Parathyroid adenoma (tissue), 2 donors: Measurements from ENCODE around the gene CERS1.

Experiments used
- H2AFZ ChIP-seq: fragments of 300-600 bp; sonication (generic); one replicate; pipeline ENCODE4 v1.7.0; 2017; ENCODE audit warnings: antibody characterized with exemption, mild to moderate bottlenecking
- H3K27ac ChIP-seq: fragments of 300-600 bp; sonication (generic); one replicate; pipeline ENCODE4 v1.7.0; 2017
- H3K27me3 ChIP-seq: fragments of 300-600 bp; sonication (generic); one replicate; pipeline ENCODE4 v1.7.0; 2017; ENCODE audit warnings: low read length; ENCODE audit not compliant: control insufficient read depth, insufficient read depth
- H3K36me3 ChIP-seq: fragments of 300-600 bp; sonication (generic); one replicate; pipeline ENCODE4 v1.7.0; 2017; ENCODE audit warnings: low read length; ENCODE audit not compliant: control insufficient read depth, insufficient read depth
- H3K4me1 ChIP-seq: fragments of 300-600 bp; sonication (generic); one replicate; pipeline ENCODE4 v1.7.0; 2017; ENCODE audit warnings: control low read depth
- H3K4me2 ChIP-seq: fragments of 300-600 bp; sonication (generic); one replicate; pipeline ENCODE4 v1.7.0; 2017; ENCODE audit warnings: low read length
- H3K4me3 ChIP-seq: fragments of 300-600 bp; sonication (generic); one replicate; pipeline ENCODE4 v1.7.0; 2017; ENCODE audit warnings: low read depth, low read length
- H3K79me2 ChIP-seq: fragments of 300-600 bp; sonication (generic); one replicate; pipeline ENCODE4 v1.7.0; 2017; ENCODE audit warnings: control low read depth
- H3K9ac ChIP-seq: fragments of 300-600 bp; sonication (generic); one replicate; pipeline ENCODE4 v1.7.0; 2017; ENCODE audit warnings: mild to moderate bottlenecking
- H3K9me3 ChIP-seq: fragments of 300-600 bp; sonication (generic); one replicate; pipeline ENCODE4 v1.7.0; 2017; ENCODE audit warnings: low read length; ENCODE audit not compliant: control insufficient read depth
- TF ChIP-seq, protein P1 (sequence below): fragments of 300-600 bp; sonication (generic); IDR thresholded peaks from one replicate; pipeline ENCODE4 v1.7.0; 2017; ENCODE audit warnings: antibody characterized with exemption, mild to moderate bottlenecking
- donor health status: primary hyperparathyroidism.

Gene CERS1

DNA sequence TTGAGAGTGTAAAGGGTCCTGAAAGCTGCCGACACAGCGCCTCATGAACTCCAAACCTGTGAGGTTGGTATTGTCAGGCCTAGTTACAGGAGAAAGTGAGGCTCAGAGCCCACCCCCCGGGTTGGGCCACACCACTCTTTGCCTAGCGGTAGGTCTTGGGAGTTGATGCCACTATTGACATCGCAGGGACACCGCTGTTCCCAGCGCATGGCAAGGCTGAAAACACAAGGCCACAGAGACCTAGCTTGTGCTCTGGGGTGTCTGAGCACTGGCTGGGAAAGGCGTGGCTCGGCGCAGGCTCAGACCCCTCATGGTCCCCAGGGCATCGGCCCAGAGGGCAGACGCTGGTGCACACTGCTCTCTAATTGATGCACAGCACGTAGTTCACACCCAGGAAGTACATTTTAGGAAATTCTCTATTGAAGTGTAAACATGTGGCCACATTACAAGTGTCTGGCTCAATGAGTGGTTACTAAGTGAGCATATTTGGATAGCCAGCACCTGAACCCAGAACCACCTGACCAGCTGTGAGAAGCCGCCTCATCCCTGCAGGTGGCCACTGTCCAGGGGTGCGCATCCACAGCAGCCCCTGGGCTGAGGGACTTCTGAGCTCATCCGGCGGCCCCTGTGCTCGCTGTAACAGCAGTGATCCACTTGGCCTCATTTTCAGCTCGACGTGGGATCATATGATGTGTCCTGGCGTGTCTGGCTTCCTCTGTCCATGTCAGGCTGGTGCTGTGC is 36.9 kb downstream of the CERS1 start:
- H3K36me3 ChIP-seq, result no peaks in the 10 kb centered on the region

DNA sequence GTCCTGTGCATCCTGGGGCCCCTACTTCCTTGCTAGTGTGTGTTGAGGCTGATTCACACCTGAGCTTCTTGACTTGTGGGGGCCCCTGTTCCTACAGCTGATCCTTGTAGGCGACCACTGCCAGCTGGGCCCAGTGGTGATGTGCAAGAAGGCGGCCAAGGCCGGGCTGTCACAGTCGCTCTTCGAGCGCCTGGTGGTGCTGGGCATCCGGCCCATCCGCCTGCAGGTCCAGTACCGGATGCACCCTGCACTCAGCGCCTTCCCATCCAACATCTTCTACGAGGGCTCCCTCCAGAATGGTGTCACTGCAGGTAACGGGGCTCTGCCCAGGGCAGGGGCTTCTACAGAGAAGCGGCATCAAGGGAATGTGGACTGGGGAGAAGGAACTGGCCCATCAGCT is 38.7 kb downstream of the CERS1 start:
- H3K4me3 ChIP-seq, result no peak overlapping the region
- no peaks in the 10 kb centered on the region for H3K4me1 ChIP-seq
- H3K9ac ChIP-seq, result no peak overlapping the region
- H3K4me2 ChIP-seq, result no peak overlapping the region
- peaks cover 68% of the 10 kb centered on the region for H3K79me2 ChIP-seq
- TF ChIP-seq, protein P1, sequence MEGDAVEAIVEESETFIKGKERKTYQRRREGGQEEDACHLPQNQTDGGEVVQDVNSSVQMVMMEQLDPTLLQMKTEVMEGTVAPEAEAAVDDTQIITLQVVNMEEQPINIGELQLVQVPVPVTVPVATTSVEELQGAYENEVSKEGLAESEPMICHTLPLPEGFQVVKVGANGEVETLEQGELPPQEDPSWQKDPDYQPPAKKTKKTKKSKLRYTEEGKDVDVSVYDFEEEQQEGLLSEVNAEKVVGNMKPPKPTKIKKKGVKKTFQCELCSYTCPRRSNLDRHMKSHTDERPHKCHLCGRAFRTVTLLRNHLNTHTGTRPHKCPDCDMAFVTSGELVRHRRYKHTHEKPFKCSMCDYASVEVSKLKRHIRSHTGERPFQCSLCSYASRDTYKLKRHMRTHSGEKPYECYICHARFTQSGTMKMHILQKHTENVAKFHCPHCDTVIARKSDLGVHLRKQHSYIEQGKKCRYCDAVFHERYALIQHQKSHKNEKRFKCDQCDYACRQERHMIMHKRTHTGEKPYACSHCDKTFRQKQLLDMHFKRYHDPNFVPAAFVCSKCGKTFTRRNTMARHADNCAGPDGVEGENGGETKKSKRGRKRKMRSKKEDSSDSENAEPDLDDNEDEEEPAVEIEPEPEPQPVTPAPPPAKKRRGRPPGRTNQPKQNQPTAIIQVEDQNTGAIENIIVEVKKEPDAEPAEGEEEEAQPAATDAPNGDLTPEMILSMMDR, result no peak
- H3K9me3 ChIP-seq, result no peaks in the 10 kb centered on the region
- H3K36me3 ChIP-seq, result no peaks in the 10 kb centered on the region
- H2AFZ ChIP-seq, result no peak overlapping the region
- no peaks in the 10 kb centered on the region for H3K27me3 ChIP-seq
- H3K27ac ChIP-seq, result no peak overlapping the region

More for the DNA sequence above, 36.9 kb downstream of the CERS1 start:
- Histone ChIP-seq H3K79me2 (peaks cover 65% of the 10 kb centered on the region), H3K9ac (no peak overlapping the region), H3K27ac (no peak overlapping the region), H3K9me3 (no peaks in the 10 kb centered on the region), H3K4me3 (no peak overlapping the region), H3K27me3 (no peaks in the 10 kb centered on the region), H2AFZ (no peak overlapping the region), H3K4me2 (no peak overlapping the region), H3K4me1 (no peaks in the 10 kb centered on the region)
- TF ChIP-seq, protein P1, result no peak

DNA sequence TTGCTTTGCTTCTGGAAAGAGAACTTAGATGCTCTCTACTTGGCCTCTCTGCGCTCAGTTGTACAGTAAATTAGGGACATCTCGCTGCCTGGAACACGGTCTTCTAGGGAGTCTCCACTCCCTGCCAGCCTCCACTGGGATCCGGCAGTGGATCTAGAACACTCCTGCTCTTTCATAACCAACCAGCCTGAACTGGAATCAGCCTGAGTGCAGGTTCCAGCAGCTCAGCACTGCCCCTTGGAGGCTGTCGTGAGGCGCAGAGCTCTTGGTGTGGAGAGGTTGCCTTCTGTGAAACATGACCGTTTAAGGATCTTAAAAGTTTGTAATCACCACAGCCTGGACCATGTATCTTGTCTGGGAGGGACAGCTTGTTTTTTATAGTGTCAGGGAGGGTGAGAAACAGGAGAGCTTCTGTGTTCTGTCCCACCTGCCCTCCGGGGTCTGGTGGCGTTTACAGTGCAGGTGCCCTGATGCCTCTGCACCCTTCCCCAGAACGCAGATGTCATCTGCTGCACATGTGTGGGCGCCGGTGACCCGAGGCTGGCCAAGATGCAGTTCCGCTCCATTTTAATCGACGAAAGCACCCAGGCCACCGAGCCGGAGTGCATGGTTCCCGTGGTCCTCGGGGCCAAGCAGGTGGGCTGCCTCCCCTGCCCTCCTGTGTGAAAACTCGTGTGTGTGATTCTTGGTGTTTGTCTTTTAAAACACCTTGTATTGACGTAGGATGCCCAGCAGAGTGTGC is 39.4 kb downstream of the CERS1 start:
- Histone ChIP-seq H2AFZ (no peak overlapping the region), H3K4me1 (no peaks in the 10 kb centered on the region), H3K9ac (no peak overlapping the region), H3K27ac (no peak overlapping the region), H3K4me3 (no peak overlapping the region), H3K79me2 (peaks cover 68% of the 10 kb centered on the region), H3K4me2 (no peak overlapping the region), H3K27me3 (no peaks in the 10 kb centered on the region), H3K9me3 (no peaks in the 10 kb centered on the region), H3K36me3 (no peaks in the 10 kb centered on the region)
- TF ChIP-seq, protein P1, result peak; percentile 26

DNA sequence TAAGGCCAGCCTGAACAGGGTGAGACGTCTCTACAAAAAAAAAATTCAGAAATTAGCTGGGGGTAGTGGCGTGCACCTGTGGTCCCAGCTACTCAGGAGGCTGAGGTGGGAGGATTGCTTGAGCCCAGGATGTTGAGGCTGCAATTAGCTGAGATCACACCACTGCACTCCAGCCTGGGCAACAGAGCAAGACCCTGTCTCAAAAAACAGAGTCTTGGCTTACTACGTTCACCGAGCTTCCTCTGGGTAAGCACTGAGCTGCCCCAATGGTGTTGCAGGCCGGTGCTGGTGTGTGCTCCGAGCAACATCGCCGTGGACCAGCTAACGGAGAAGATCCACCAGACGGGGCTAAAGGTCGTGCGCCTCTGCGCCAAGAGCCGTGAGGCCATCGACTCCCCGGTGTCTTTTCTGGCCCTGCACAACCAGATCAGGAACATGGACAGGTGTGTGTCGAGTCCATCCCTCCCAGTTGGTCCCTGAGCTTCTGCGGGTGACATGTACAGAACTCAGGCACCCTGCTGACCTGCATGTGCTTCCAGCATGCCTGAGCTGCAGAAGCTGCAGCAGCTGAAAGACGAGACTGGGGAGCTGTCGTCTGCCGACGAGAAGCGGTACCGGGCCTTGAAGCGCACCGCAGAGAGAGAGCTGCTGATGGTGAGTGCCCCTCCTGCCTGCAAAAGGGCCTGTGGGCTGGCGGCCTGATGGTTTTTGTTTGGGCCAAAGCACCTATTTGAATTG is 40.1 kb downstream of the CERS1 start:
- no peak overlapping the region for H3K9ac ChIP-seq
- H3K4me2 ChIP-seq, result no peak overlapping the region
- H3K79me2 ChIP-seq, result peaks cover 64% of the 10 kb centered on the region
- no peaks in the 10 kb centered on the region for H3K4me1 ChIP-seq
- no peaks in the 10 kb centered on the region for H3K27me3 ChIP-seq
- H3K4me3 ChIP-seq, result no peak overlapping the region
- no peaks in the 10 kb centered on the region for H3K36me3 ChIP-seq
- no peaks in the 10 kb centered on the region for H3K9me3 ChIP-seq
- no peak overlapping the region for H2AFZ ChIP-seq
- H3K27ac ChIP-seq, result no peak overlapping the region
- TF ChIP-seq, protein P1, result no peak
